ENCODE measurements around the gene ATG2A.

The ATG2A gene

GRCh38 chr11:64885367-64886286, 31.4 kb downstream of the ATG2A start:
- no peak for DNase-seq (ENCODE audit: low read depth in 2 of 2)

GRCh38 chr11:64884019-64884418, 33.0 kb downstream of the ATG2A start:
- DNase-seq (ENCODE audit: low read depth in 2 of 2), result no peak

- no peak for DNase-seq (ENCODE audit: low read depth in 2 of 2)
These were observed 33.4 kb downstream of the ATG2A start for GRCh38 chr11:64883575-64883974.

GRCh38 chr11:64882243-64882642, 34.8 kb downstream of the ATG2A start:
- no peak for DNase-seq (ENCODE audit: low read depth in 2 of 2)

- no peak for DNase-seq (ENCODE audit: low read depth in 2 of 2)
These were observed 35.5 kb downstream of the ATG2A start for GRCh38 chr11:64881476-64881875.

GRCh38 chr11:64880240-64881001, 36.6 kb downstream of the ATG2A start:
- no peak for DNase-seq (ENCODE audit: low read depth in 2 of 2)

- DNase-seq (ENCODE audit: low read depth in 2 of 2), result no peak
These were observed 37.6 kb downstream of the ATG2A start for GRCh38 chr11:64879244-64879900.

GRCh38 chr11:64878494-64879243, 38.3 kb downstream of the ATG2A start, which contains the start of gene EHD1:
TSS of gene EHD1 (minus strand) at chr11:64878621. CDS start at chr11:64878464, 157 bp downstream.
- peak; percentile 100 for DNase-seq (ENCODE audit: low read depth in 2 of 2)

- DNase-seq (ENCODE audit: low read depth in 2 of 2), result no peak
These were observed 38.9 kb downstream of the ATG2A start for GRCh38 chr11:64878223-64878493.

- DNase-seq (ENCODE audit: low read depth in 2 of 2), result no peak
These were observed 39.4 kb downstream of the ATG2A start for GRCh38 chr11:64877390-64878222.

GRCh38 chr11:64876835-64877341, 40.1 kb downstream of the ATG2A start:
- DNase-seq (ENCODE audit: low read depth in 2 of 2), result no peak

- no peak for DNase-seq (ENCODE audit: low read depth in 2 of 2)
These were observed 40.7 kb downstream of the ATG2A start for GRCh38 chr11:64876229-64876750.

GRCh38 chr11:64875369-64876228, 41.4 kb downstream of the ATG2A start:
- DNase-seq (ENCODE audit: low read depth in 2 of 2), result no peak

GRCh38 chr11:64874308-64875240, 42.4 kb downstream of the ATG2A start:
- no peak for DNase-seq (ENCODE audit: low read depth in 2 of 2)

GRCh38 chr11:64872790-64873488, 44.1 kb downstream of the ATG2A start:
- no peak for DNase-seq (ENCODE audit: low read depth in 2 of 2)

GRCh38 chr11:64871492-64871891, 45.5 kb downstream of the ATG2A start:
- no peak for DNase-seq (ENCODE audit: low read depth in 2 of 2)

GRCh38 chr11:64870893-64871466, 46.0 kb downstream of the ATG2A start:
- no peak for DNase-seq (ENCODE audit: low read depth in 2 of 2)
